AG10803 (cell line): ENCODE results near the gene CCDC88C.
"Not testable (repeated sequence)": the region's sequence is repeated elsewhere in the genome, so short reads cannot be mapped to it uniquely, and the experiment has no call there.

Source experiments
- DNase-seq: peaks from one replicate; pipeline ENCODE4 v3.0.0; 2010; ENCODE audit warnings: low read depth
- H3K4me3 ChIP-seq: 2 replicates; pipeline ENCODE4 v1.5.1; 2011; ENCODE audit warnings: mild to moderate bottlenecking, low read length, control low read depth
- TF ChIP-seq, protein P1 (sequence below): conservative IDR thresholded peaks from 2 replicates; pipeline ENCODE4 v1.5.1; 2011; ENCODE audit warnings: mild to moderate bottlenecking, low read length, control low read depth, inconsistent platforms

The CCDC88C gene

DNA sequence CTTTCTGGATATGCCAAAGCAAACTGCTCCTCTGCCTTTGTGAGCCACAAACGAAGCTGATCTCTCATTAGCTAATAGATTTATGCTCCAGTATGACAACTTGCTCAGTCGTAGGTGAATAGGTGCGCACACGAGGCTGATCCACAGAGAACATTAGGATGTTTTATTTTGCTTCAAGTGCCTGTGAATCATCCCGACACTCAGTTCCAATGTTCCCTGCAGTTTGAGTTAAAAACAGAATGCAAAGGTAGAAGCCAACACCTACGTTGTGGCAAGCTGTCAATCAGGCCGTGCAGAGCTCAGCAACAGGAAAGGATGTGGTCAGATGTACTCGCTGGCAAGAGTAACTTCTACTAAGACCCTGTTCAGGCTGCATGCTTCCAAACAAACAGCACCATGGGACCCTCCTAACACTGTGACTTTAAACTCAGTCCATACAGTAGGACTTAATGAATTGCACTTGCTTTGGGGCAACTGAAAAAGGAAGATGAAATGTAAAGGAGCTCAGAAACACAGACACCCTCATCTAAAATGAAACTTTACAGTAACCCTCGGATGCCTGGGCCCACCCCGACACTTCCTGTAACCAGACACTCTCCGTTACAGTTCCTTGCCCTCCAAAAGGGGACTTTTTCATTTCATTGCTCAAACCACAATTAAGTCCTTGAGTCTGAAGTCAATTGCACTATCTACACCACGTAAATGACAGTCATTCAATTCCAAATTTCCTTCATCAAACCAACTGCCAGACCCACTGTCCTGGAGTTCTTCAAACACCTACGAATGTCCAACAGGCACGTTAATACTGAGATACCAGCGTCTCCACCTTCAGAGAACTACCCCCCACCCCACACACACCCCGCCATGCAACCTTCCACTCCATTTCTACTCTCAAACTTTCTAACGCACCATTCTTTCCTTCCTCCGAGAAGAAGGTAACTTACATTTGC is 1.6 kb downstream of the CCDC88C start:
- DNase-seq, result no peak
- no peak overlapping the region for H3K4me3 ChIP-seq
- TF ChIP-seq, protein P1, sequence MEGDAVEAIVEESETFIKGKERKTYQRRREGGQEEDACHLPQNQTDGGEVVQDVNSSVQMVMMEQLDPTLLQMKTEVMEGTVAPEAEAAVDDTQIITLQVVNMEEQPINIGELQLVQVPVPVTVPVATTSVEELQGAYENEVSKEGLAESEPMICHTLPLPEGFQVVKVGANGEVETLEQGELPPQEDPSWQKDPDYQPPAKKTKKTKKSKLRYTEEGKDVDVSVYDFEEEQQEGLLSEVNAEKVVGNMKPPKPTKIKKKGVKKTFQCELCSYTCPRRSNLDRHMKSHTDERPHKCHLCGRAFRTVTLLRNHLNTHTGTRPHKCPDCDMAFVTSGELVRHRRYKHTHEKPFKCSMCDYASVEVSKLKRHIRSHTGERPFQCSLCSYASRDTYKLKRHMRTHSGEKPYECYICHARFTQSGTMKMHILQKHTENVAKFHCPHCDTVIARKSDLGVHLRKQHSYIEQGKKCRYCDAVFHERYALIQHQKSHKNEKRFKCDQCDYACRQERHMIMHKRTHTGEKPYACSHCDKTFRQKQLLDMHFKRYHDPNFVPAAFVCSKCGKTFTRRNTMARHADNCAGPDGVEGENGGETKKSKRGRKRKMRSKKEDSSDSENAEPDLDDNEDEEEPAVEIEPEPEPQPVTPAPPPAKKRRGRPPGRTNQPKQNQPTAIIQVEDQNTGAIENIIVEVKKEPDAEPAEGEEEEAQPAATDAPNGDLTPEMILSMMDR, result no peak

- H3K4me3 ChIP-seq, result no peak overlapping the region
- DNase-seq, result no peak
- TF ChIP-seq, protein P1, result no peak
Measured at GRCh38 chr14:91414475-91414833, 3.2 kb downstream of the CCDC88C start.

GRCh38 chr14:91413547-91414474 is 3.8 kb downstream of the CCDC88C start:
- no peak overlapping the region for H3K4me3 ChIP-seq

DNA sequence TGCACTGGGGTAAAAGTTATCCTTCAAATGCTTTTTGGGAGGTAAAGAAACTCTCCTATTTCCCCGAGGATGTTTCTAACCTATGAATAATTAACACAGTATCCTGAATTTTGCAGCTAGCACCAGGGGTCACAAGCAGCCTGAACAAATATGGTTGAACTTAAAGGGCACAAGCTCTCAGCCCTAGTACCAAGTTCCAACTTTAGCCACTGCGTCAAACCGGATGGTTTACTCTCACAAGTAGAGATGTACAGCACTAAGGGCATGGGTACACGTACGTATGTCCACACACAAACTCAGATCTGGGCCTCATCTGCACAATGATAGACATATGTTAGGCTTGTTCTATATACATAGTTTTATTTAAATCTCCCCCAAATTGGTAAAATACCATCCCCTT is 4.7 kb downstream of the CCDC88C start:
- TF ChIP-seq, protein P1, result no peak

More at GRCh38 chr14:91413547-91414474, 3.8 kb downstream of the CCDC88C start:
- DNase-seq, result no peak
- TF ChIP-seq, protein P1, result no peak

GRCh38 chr14:91410771-91411536 is 6.7 kb downstream of the CCDC88C start:
- no peak overlapping the region for H3K4me3 ChIP-seq
- TF ChIP-seq, protein P1, result no peak
- no peak for DNase-seq

More for the DNA sequence above, 4.7 kb downstream of the CCDC88C start:
- H3K4me3 ChIP-seq, result no peak overlapping the region
- no peak for DNase-seq

GRCh38 chr14:91409928-91410718 is 7.5 kb downstream of the CCDC88C start:
- TF ChIP-seq, protein P1, result no peak
- DNase-seq, result no peak
- H3K4me3 ChIP-seq, result no peak overlapping the region

DNA sequence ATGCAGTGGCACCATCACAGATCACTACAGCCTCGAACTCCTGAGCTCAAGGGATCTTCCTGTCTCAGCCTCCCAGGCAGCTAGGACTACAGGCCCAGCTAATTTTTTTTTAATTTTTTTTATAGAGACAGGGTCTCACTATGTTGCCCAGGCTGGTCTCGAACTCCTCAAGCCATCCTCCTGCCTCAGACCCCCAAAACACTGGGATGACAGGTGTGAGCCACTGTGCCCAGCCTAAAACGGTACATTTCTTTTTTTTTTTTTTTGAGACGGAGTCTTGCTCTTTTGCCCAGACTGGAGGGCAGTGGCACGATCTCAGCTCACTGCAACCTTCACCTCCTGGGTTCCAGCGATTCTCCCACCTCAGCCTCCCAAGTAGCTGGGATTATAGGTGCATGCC is 8.4 kb downstream of the CCDC88C start:
- H3K4me3 ChIP-seq, DNase-seq: not testable (repeated sequence)
